Measurements from ENCODE around the gene ASTN2. TPM values are rescaled to one million over a fixed set of nuclear protein-coding genes. Genes with fewer than 3 reads are reported as not detected.
A peak's percentile ranks its signal among the peaks of the same experiment; 100 is the strongest.

ASTN2 gene
- total and polyA plus RNA-seq, 10 of the 15 experiments (the other 5 are each of a cell fraction or from before 2014, with no cell fraction given) = 1.4 to 15.7 (median 7.0) TPM

- TF ChIP-seq E4F1 (IDR thresholded peaks at IDR 0.05; ENCODE audit: borderline replicate concordance, partially characterized antibody) = no peak
- TF ChIP-seq CBX5 (IDR thresholded peaks at IDR 0.05; ENCODE audit: low read depth) = no peak
- no peak for TF ChIP-seq ASH2L (IDR thresholded peaks at IDR 0.05; ENCODE audit: borderline replicate concordance, low read depth)
- no peak for TF ChIP-seq ESRRA (IDR thresholded peaks at IDR 0.05; ENCODE audit: low read length)
- TF ChIP-seq CHD4 (IDR thresholded peaks at IDR 0.05) = no peak
- TF ChIP-seq SMC3 (IDR thresholded peaks at IDR 0.05; ENCODE audit: borderline replicate concordance, low read length) = no peak
- TF ChIP-seq PML (IDR thresholded peaks at IDR 0.05; ENCODE audit: low read length) = no peak
- no peak for TF ChIP-seq SMAD5 (IDR thresholded peaks at IDR 0.05; ENCODE audit: low read depth)
- TF ChIP-seq MTA2 (IDR thresholded peaks at IDR 0.05; ENCODE audit: low read depth) = no peak
- TF ChIP-seq NFYA (IDR thresholded peaks at IDR 0.05; ENCODE audit: borderline replicate concordance, low read depth, low read length) = no peak
- TF ChIP-seq GATAD2B (conservative IDR thresholded peaks at IDR 0.05; ENCODE audit: low read depth) = no peak
- TF ChIP-seq ZBED1 (IDR thresholded peaks at IDR 0.05; ENCODE audit: borderline replicate concordance) = 0 out of 2 replicates have a peak, but pooled peaks have one; percentile 54
- no peak for TF ChIP-seq SMARCA5 (IDR thresholded peaks at IDR 0.05)
- no peak for TF ChIP-seq TBL1XR1 (IDR thresholded peaks at IDR 0.05; ENCODE audit: low read depth, low read length)
- no peak for TF ChIP-seq BCL11A (IDR thresholded peaks at IDR 0.05; ENCODE audit: low read depth, low read length)
- TF ChIP-seq POU2F2 (IDR thresholded peaks at IDR 0.05; ENCODE audit: borderline replicate concordance, low read depth, low read length) = no peak
- TF ChIP-seq PKNOX1 (IDR thresholded peaks at IDR 0.05) = no peak
- TF ChIP-seq DPF2 (IDR thresholded peaks at IDR 0.05) = no peak
- TF ChIP-seq ZNF384 (IDR thresholded peaks at IDR 0.05; ENCODE audit: borderline replicate concordance, low read depth, low read length) = no peak
- TF ChIP-seq ZBTB33 (IDR thresholded peaks at IDR 0.05) = no peak
- TF ChIP-seq EED (IDR thresholded peaks at IDR 0.05; ENCODE audit: low read depth) = peak; percentile 68
- TF ChIP-seq ZBTB4 (CRISPR knock-in tag; IDR thresholded peaks at IDR 0.05) = no peak
- TF ChIP-seq SUZ12 (IDR thresholded peaks at IDR 0.05; ENCODE audit: unreplicated experiment) = no peak
- peak; percentile 81 for TF ChIP-seq CREM (IDR thresholded peaks at IDR 0.05; ENCODE audit: low read depth)
Measured at GRCh38 chr9:117046666-117047327, 368.1 kb downstream of the ASTN2 start (continued).
